ENCODE measurements around the gene LASP1NB.

Gene LASP1NB

GRCh38 chr17:38897176-38897575, 28.2 kb upstream of the LASP1NB start:
- ATAC-seq = no peak
- TF ChIP-seq GLIS3 (CRISPR knock-in tag; IDR thresholded peaks at IDR 0.05) = no peak
- no peak for TF ChIP-seq CREB5 (CRISPR knock-in tag; IDR thresholded peaks at IDR 0.05; ENCODE audit: low read depth)
- TF ChIP-seq TSHZ2 (CRISPR knock-in tag; IDR thresholded peaks at IDR 0.05) = no peak
- no peak for TF ChIP-seq ESRRG (CRISPR knock-in tag; IDR thresholded peaks at IDR 0.05)
- no peak for TF ChIP-seq ZC3H10 (CRISPR knock-in tag; IDR thresholded peaks at IDR 0.05)
- no peak for TF ChIP-seq BACH2 (CRISPR knock-in tag; IDR thresholded peaks at IDR 0.05; ENCODE audit: borderline replicate concordance)

GRCh38 chr17:38897671-38898290, 27.6 kb upstream of the LASP1NB start:
- no peak for ATAC-seq
- TF ChIP-seq ISL1 (CRISPR knock-in tag; IDR thresholded peaks at IDR 0.05) (no peak), ARNTL (CRISPR knock-in tag; IDR thresholded peaks at IDR 0.05; ENCODE audit: borderline replicate concordance, low read depth) (no peak), POU6F1 (CRISPR knock-in tag; IDR thresholded peaks at IDR 0.05; ENCODE audit: borderline replicate concordance, low read depth) (no peak), BACH2 (CRISPR knock-in tag; IDR thresholded peaks at IDR 0.05; ENCODE audit: borderline replicate concordance) (no peak), CREB5 (CRISPR knock-in tag; IDR thresholded peaks at IDR 0.05; ENCODE audit: low read depth) (no peak), PPARA (CRISPR knock-in tag; IDR thresholded peaks at IDR 0.05; ENCODE audit: borderline replicate concordance) (no peak), PATZ1 (CRISPR knock-in tag; IDR thresholded peaks at IDR 0.05; ENCODE audit: borderline replicate concordance) (no peak), ZNF565 (CRISPR knock-in tag; conservative IDR thresholded peaks at IDR 0.05; ENCODE audit: low read depth) (no peak), ZC3H10 (CRISPR knock-in tag; IDR thresholded peaks at IDR 0.05) (no peak), TCF4 (CRISPR knock-in tag; IDR thresholded peaks at IDR 0.05; ENCODE audit: borderline replicate concordance) (no peak), OSR1 (CRISPR knock-in tag; IDR thresholded peaks at IDR 0.05) (no peak), ZNF8 (CRISPR knock-in tag; IDR thresholded peaks at IDR 0.05) (no peak), SNAI2 (CRISPR knock-in tag; IDR thresholded peaks at IDR 0.05) (no peak), CSDC2 (CRISPR knock-in tag; IDR thresholded peaks at IDR 0.05) (no peak), ZFP3 (CRISPR knock-in tag; IDR thresholded peaks at IDR 0.05) (no peak), RARB (CRISPR knock-in tag; IDR thresholded peaks at IDR 0.05) (no peak), ZFP30 (CRISPR knock-in tag; IDR thresholded peaks at IDR 0.05) (no peak)

GRCh38 chr17:38898291-38898679, 27.1 kb upstream of the LASP1NB start:
- ATAC-seq = no peak

More at GRCh38 chr17:38898291-38898679, 27.1 kb upstream of the LASP1NB start:
- TF ChIP-seq TCF4 (CRISPR knock-in tag; IDR thresholded peaks at IDR 0.05; ENCODE audit: borderline replicate concordance) = no peak
- TF ChIP-seq ZFP30 (CRISPR knock-in tag; IDR thresholded peaks at IDR 0.05) = no peak
- no peak for TF ChIP-seq TSHZ2 (CRISPR knock-in tag; IDR thresholded peaks at IDR 0.05)
- TF ChIP-seq SNAI2 (CRISPR knock-in tag; IDR thresholded peaks at IDR 0.05) = no peak
- TF ChIP-seq ESRRG (CRISPR knock-in tag; IDR thresholded peaks at IDR 0.05) = no peak
